Osteocyte (in vitro differentiated cells): Measurements from ENCODE around the gene BHMT2. TPM values are rescaled to one million over a fixed set of nuclear protein-coding genes. Genes with fewer than 3 reads are reported as not detected.

Experiments used
- DNase-seq: peaks from one replicate; pipeline ENCODE4 v3.0.0; 2021; ENCODE audit warnings: mixed read lengths; ENCODE audit not compliant: unreplicated experiment; ENCODE audit errors: extremely low spot score
- H3K27ac Mint-ChIP-seq: one replicate; pipeline ENCODE4 v1.8.0; 2021; ENCODE audit warnings: mild to moderate bottlenecking, mixed read lengths; ENCODE audit not compliant: unreplicated experiment
- H3K27me3 Mint-ChIP-seq: one replicate; pipeline ENCODE4 v1.8.0; 2021; ENCODE audit warnings: mixed read lengths; ENCODE audit not compliant: unreplicated experiment
- H3K36me3 Mint-ChIP-seq: one replicate; pipeline ENCODE4 v1.8.0; 2021; ENCODE audit warnings: mixed read lengths; ENCODE audit not compliant: unreplicated experiment
- H3K4me1 Mint-ChIP-seq: one replicate; pipeline ENCODE4 v1.8.0; 2021; ENCODE audit warnings: mixed read lengths; ENCODE audit not compliant: unreplicated experiment
- H3K4me3 Mint-ChIP-seq: one replicate; pipeline ENCODE4 v1.8.0; 2021; ENCODE audit warnings: mild to moderate bottlenecking, moderate library complexity, mixed read lengths; ENCODE audit not compliant: unreplicated experiment
- H3K9me3 Mint-ChIP-seq: one replicate; pipeline ENCODE4 v1.8.0; 2021; ENCODE audit warnings: mixed read lengths; ENCODE audit not compliant: unreplicated experiment
- total RNA-seq: library from RNA; stranded (reverse); gene quantifications from 2 replicates; pipeline ENCODE4 v1.2.1, GENCODE V29; 2021
- TF ChIP-seq, protein P1 (sequence below): fragments of 200-600 bp; sonication (generic); IDR thresholded peaks from 2 replicates; pipeline ENCODE4 v1.5.0; 2021; ENCODE audit warnings: antibody characterized with exemption, mild to moderate bottlenecking, moderate library complexity

Gene BHMT2
- total RNA-seq, 1 donor from 2014 or later, result not detected

GRCh38 chr5:79059674-79060073, 9.9 kb upstream of the BHMT2 start:
- Mint-ChIP-seq H3K27ac (no peak overlapping the region), H3K4me1 (no peaks in the 10 kb centered on the region)

GRCh38 chr5:79062436-79062835, 7.1 kb upstream of the BHMT2 start:
- Mint-ChIP-seq H3K4me1 (no peaks in the 10 kb centered on the region), H3K27me3 (peaks cover 28% of the 10 kb centered on the region), H3K27ac (no peak overlapping the region), H3K36me3 (no peaks in the 10 kb centered on the region), H3K9me3 (no peaks in the 10 kb centered on the region), H3K4me3 (no peak overlapping the region)
- TF ChIP-seq, protein P1, sequence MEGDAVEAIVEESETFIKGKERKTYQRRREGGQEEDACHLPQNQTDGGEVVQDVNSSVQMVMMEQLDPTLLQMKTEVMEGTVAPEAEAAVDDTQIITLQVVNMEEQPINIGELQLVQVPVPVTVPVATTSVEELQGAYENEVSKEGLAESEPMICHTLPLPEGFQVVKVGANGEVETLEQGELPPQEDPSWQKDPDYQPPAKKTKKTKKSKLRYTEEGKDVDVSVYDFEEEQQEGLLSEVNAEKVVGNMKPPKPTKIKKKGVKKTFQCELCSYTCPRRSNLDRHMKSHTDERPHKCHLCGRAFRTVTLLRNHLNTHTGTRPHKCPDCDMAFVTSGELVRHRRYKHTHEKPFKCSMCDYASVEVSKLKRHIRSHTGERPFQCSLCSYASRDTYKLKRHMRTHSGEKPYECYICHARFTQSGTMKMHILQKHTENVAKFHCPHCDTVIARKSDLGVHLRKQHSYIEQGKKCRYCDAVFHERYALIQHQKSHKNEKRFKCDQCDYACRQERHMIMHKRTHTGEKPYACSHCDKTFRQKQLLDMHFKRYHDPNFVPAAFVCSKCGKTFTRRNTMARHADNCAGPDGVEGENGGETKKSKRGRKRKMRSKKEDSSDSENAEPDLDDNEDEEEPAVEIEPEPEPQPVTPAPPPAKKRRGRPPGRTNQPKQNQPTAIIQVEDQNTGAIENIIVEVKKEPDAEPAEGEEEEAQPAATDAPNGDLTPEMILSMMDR, result no peak
- DNase-seq, result no peak

More at GRCh38 chr5:79059674-79060073, 9.9 kb upstream of the BHMT2 start:
- Mint-ChIP-seq H3K27me3 (peaks cover 38% of the 10 kb centered on the region), H3K36me3 (no peaks in the 10 kb centered on the region), H3K4me3 (no peak overlapping the region), H3K9me3 (no peaks in the 10 kb centered on the region)
- TF ChIP-seq, protein P1, result no peak
- no peak for DNase-seq

- H3K9me3 Mint-ChIP-seq, result peaks cover 3% of the 10 kb centered on the region
- no peak overlapping the region for H3K27ac Mint-ChIP-seq
- H3K27me3 Mint-ChIP-seq, result peaks cover 3% of the 10 kb centered on the region
- no peaks in the 10 kb centered on the region for H3K36me3 Mint-ChIP-seq
- TF ChIP-seq, protein P1, result no peak
- no peaks in the 10 kb centered on the region for H3K4me1 Mint-ChIP-seq
- no peak for DNase-seq
- H3K4me3 Mint-ChIP-seq, result no peak overlapping the region
Measured at GRCh38 chr5:79070350-79070667, 742 bp downstream of the BHMT2 start.

DNA sequence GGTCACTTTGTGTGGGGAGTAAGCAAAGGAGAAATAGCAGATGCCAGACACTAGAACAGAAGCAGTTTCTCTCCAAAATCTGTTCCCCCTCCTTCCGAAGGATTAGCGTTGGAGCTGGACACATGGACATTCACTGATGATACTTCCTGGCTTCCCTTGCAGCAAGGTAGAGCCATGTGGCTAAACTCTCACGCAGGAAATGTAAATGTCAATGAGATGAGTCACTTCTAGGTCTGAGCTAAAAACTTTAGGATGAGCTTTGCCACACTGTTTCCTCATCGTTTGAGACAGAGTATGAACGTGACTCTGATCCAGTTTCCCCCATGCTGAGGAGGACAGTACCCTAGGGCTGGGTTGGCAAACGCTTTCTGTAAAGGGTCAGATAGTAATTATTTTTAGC, 5.1 kb downstream of the BHMT2 start:
- Mint-ChIP-seq H3K27ac (no peak overlapping the region), H3K4me3 (no peak overlapping the region), H3K9me3 (peaks cover 3% of the 10 kb centered on the region), H3K36me3 (no peaks in the 10 kb centered on the region), H3K27me3 (peaks cover 15% of the 10 kb centered on the region), H3K4me1 (no peaks in the 10 kb centered on the region)
- no peak for DNase-seq
- TF ChIP-seq, protein P1, result no peak

DNA sequence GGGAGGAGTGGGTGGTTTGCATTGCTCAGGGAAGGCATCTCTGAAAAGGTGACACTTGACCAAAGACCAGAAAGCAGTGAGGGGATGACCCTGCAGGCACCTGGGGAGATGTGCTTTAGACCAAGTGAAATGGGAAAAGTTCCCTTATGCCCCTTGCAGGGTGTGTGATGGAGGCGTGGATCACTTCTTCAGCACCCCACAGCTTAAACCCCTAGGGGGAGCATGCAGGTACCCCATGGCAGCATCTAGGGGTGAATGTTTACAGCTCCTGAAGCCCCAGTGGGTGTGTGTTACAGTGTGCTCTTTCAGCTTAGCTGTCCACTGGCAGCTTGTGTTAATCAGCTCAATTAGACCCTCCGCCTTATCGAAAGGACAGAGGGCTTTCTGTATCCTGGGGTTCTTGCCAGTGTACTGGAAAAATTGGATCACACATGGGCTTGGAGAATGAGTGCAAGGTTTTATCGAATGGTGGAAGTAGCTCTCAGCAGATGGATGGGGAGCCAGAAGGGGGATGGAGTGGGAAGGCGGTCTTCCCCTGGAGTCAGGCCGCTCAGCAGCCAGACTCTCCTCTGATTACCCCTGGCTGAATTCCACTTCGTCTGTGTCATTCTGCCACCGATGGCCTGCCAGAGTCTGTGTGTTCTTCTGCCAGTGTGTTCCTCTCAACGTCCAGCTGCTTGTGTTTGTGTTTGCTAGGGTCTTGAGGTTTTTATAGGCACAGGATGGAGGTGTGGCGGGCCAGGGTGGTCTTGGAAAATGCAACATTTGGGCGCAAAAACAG, 6.3 kb downstream of the BHMT2 start:
- no peak overlapping the region for H3K27ac Mint-ChIP-seq
- peaks cover 3% of the 10 kb centered on the region for H3K9me3 Mint-ChIP-seq
- peaks cover 15% of the 10 kb centered on the region for H3K27me3 Mint-ChIP-seq
- no peak for DNase-seq
- no peaks in the 10 kb centered on the region for H3K36me3 Mint-ChIP-seq
- no peaks in the 10 kb centered on the region for H3K4me1 Mint-ChIP-seq
- no peak overlapping the region for H3K4me3 Mint-ChIP-seq
- TF ChIP-seq, protein P1, result no peak
